Smooth muscle cell (in vitro differentiated cells): ENCODE measurements around the gene ZNF429. TPM values are rescaled to one million over a fixed set of nuclear protein-coding genes. Genes with fewer than 3 reads are reported as not detected.
"Not testable (repeated sequence)": the region's sequence is repeated elsewhere in the genome, so short reads cannot be mapped to it uniquely, and the experiment has no call there.

Experiments used
- DNase-seq: peaks from one replicate; lab custom pipeline; 2025; ENCODE audit not compliant: unreplicated experiment; lab: John Stamatoyannopoulos, UW
- H2AFZ ChIP-seq: fragments of 200-600 bp; sonication (generic); 2 replicates; pipeline ENCODE4 v1.6.0; 2016; ENCODE audit warnings: antibody characterized with exemption, low read depth, mild to moderate bottlenecking
- H3F3A ChIP-seq: fragments of 200-600 bp; sonication (generic); 2 replicates; pipeline ENCODE4 v1.6.0; 2017; ENCODE audit warnings: antibody characterized with exemption, low read depth
- H3K27ac ChIP-seq: fragments of 200-600 bp; sonication (generic); 2 replicates; pipeline ENCODE4 v1.5.1; 2016; ENCODE audit warnings: low read depth, mild to moderate bottlenecking
- H3K27me3 ChIP-seq: fragments of 200-600 bp; sonication (generic); 2 replicates; pipeline ENCODE4 v1.6.1; 2016; ENCODE audit warnings: low read depth, mild to moderate bottlenecking
- H3K36me3 ChIP-seq: fragments of 200-600 bp; sonication (generic); 2 replicates; pipeline ENCODE4 v1.5.1; 2016; ENCODE audit warnings: low read depth
- H3K4me1 ChIP-seq: fragments of 200-600 bp; sonication (generic); 2 replicates; pipeline ENCODE4 v1.5.1; 2016; ENCODE audit warnings: low read depth
- H3K4me2 ChIP-seq: fragments of 200-600 bp; sonication (generic); 2 replicates; pipeline ENCODE4 v1.6.0; 2016; ENCODE audit warnings: mild to moderate bottlenecking
- H3K4me3 ChIP-seq: fragments of 200-600 bp; sonication (generic); 2 replicates; pipeline ENCODE4 v1.5.1; 2016; ENCODE audit warnings: mild to moderate bottlenecking
- H3K79me2 ChIP-seq: fragments of 200-600 bp; sonication (generic); 2 replicates; pipeline ENCODE4 v1.6.0; 2016; ENCODE audit warnings: low read depth, mild to moderate bottlenecking
- H3K9ac ChIP-seq: fragments of 200-600 bp; sonication (generic); 2 replicates; pipeline ENCODE4 v1.6.0; 2016; ENCODE audit warnings: low read depth
- H3K9me3 ChIP-seq: fragments of 200-600 bp; sonication (generic); replicated peaks from 2 replicates; pipeline ENCODE4 v1.5.1; 2016; ENCODE audit warnings: low read depth
- H4K20me1 ChIP-seq: fragments of 200-600 bp; sonication (generic); 2 replicates; pipeline ENCODE4 v1.6.0; 2016; ENCODE audit warnings: low read depth
- CTCF ChIP-seq: fragments of 200-600 bp; sonication (generic); IDR thresholded peaks from 2 replicates; pipeline ENCODE4 v1.5.1; 2017; ENCODE audit warnings: borderline replicate concordance, mild to moderate bottlenecking, antibody characterized with exemption; ENCODE audit not compliant: insufficient read depth, poor library complexity, severe bottlenecking
- WGBS: methylation state at CpG from one replicate; pipeline ENCODE4 v1.1.7; 2016; ENCODE audit warnings: low lambda C conversion rate; 5-methylcytosine and 5-hydroxymethylcytosine counted together
- polyA plus RNA-seq: library from polyadenylated mRNA; unstranded; fragments of >200 nt; fragmentation: Nextera tagmentation; extraction: Ambion mirVana; gene quantifications from 2 replicates; pipeline ENCODE4 v1.2.1, GENCODE V29; 2016
- total RNA-seq: library from RNA; depleted of rRNA; stranded (reverse); fragments of >200 nt; gene quantifications from 2 replicates; pipeline ENCODE4 v1.2.3, GENCODE V29; 2014

Gene ZNF429
- total and polyA plus RNA-seq, 2 experiments from 2014 or later, result 7.8 to 10.4 TPM

GRCh38 chr19:21602082-21602658 is 96.8 kb downstream of the ZNF429 start:
- Histone ChIP-seq H3K4me3 (peak overlapping the region; percentile 12), H3K27me3 (no peaks in the 10 kb centered on the region), H3K9me3 (no peaks in the 10 kb centered on the region), H3K4me2 (no peak overlapping the region), H3K79me2 (no peaks in the 10 kb centered on the region), H4K20me1 (no peaks in the 10 kb centered on the region), H3K27ac (no peak overlapping the region), H2AFZ (no peak overlapping the region), H3K4me1 (peaks cover 6% of the 10 kb centered on the region), H3K9ac (no peak overlapping the region), H3F3A (no peaks in the 10 kb centered on the region), H3K36me3 (no peaks in the 10 kb centered on the region)
- 65% methylated on average over 1 of the region's 1 CpG for WGBS
- DNase-seq, result no peak
- no peak for TF ChIP-seq CTCF

GRCh38 chr19:21602659-21603430 is 97.4 kb downstream of the ZNF429 start:
- not testable (repeated sequence) for H3K79me2 ChIP-seq, H3K9me3 ChIP-seq, DNase-seq, H3K36me3 ChIP-seq, H3K27me3 ChIP-seq, H3F3A ChIP-seq, H4K20me1 ChIP-seq, H2AFZ ChIP-seq, H3K4me1 ChIP-seq, H3K9ac ChIP-seq, H3K27ac ChIP-seq
- peak overlapping the region; percentile 12 for H3K4me3 ChIP-seq
- H3K4me2 ChIP-seq, result peak overlapping the region; percentile 7
- 57% methylated on average over 11 of the region's 11 CpGs for WGBS

GRCh38 chr19:21603431-21604231 is 98.2 kb downstream of the ZNF429 start:
- no peak for TF ChIP-seq CTCF
- no peak overlapping the region for H2AFZ ChIP-seq
- no peak for DNase-seq
- no peak overlapping the region for H3K9ac ChIP-seq
- H3K79me2 ChIP-seq, result no peaks in the 10 kb centered on the region
- no peaks in the 10 kb centered on the region for H3K36me3 ChIP-seq
- no peaks in the 10 kb centered on the region for H3F3A ChIP-seq
- no peak overlapping the region for H3K27ac ChIP-seq
- no peaks in the 10 kb centered on the region for H4K20me1 ChIP-seq
- H3K4me1 ChIP-seq, result peaks cover 6% of the 10 kb centered on the region
- H3K27me3 ChIP-seq, result no peaks in the 10 kb centered on the region
- peak overlapping the region; percentile 39 for H3K4me3 ChIP-seq
- peak overlapping the region; percentile 81 for H3K4me2 ChIP-seq
- no peaks in the 10 kb centered on the region for H3K9me3 ChIP-seq
- 56% methylated on average over 8 of the region's 8 CpGs for WGBS

GRCh38 chr19:21604351-21604926 is 99.0 kb downstream of the ZNF429 start:
- H3K27ac ChIP-seq, result no peak overlapping the region
- H3K4me1 ChIP-seq, result peaks cover 6% of the 10 kb centered on the region
- H3K79me2 ChIP-seq, result no peaks in the 10 kb centered on the region
- no peaks in the 10 kb centered on the region for H4K20me1 ChIP-seq
- H3K9ac ChIP-seq, result no peak overlapping the region
- no peaks in the 10 kb centered on the region for H3K36me3 ChIP-seq
- peak overlapping the region; percentile 65 for H2AFZ ChIP-seq
- H3K4me2 ChIP-seq, result peak overlapping the region; percentile 81
- H3K9me3 ChIP-seq, result no peaks in the 10 kb centered on the region
- WGBS, result 27% methylated on average over 4 of the region's 4 CpGs
- DNase-seq, result no peak
- H3K4me3 ChIP-seq, result peak overlapping the region; percentile 39
- TF ChIP-seq CTCF, result no peak
- no peaks in the 10 kb centered on the region for H3F3A ChIP-seq
- no peaks in the 10 kb centered on the region for H3K27me3 ChIP-seq
